Measurements from ENCODE around the gene EIF2B1.
"Not testable (repeated sequence)": the region's sequence is repeated elsewhere in the genome, so short reads cannot be mapped to it uniquely, and the experiment has no call there.

Gene EIF2B1

GRCh38 chr12:123617144-123617543, 16.3 kb downstream of the EIF2B1 start:
- no peak for DNase-seq

GRCh38 chr12:123614531-123614930, 19.0 kb downstream of the EIF2B1 start:
- no peak for DNase-seq

GRCh38 chr12:123614110-123614509, 19.4 kb downstream of the EIF2B1 start:
- DNase-seq = no peak

GRCh38 chr12:123608182-123608581, 25.3 kb downstream of the EIF2B1 start:
- peak; percentile 87 for DNase-seq

GRCh38 chr12:123607756-123608155, 25.7 kb downstream of the EIF2B1 start:
- DNase-seq = no peak

GRCh38 chr12:123603495-123603894, 30.0 kb downstream of the EIF2B1 start:
- DNase-seq = not testable (repeated sequence)

GRCh38 chr12:123602651-123603195, 30.8 kb downstream of the EIF2B1 start:
- DNase-seq = no peak

- peak; percentile 43 for DNase-seq
These were observed 31.6 kb downstream of the EIF2B1 start, which contains the start of gene DDX55 for GRCh38 chr12:123601602-123602489. Gene DDX55 (plus strand): TSS chr12:123602099. CDS start chr12:123602149, 50 bp downstream.

GRCh38 chr12:123599721-123600120, 33.8 kb downstream of the EIF2B1 start:
- DNase-seq = no peak

- DNase-seq = no peak
These were observed 34.2 kb downstream of the EIF2B1 start for GRCh38 chr12:123599310-123599709.

GRCh38 chr12:123598522-123598921, 35.0 kb downstream of the EIF2B1 start:
- no peak for DNase-seq

- DNase-seq = no peak
These were observed 36.4 kb downstream of the EIF2B1 start for GRCh38 chr12:123597100-123597499.

- DNase-seq = no peak
These were observed 37.8 kb downstream of the EIF2B1 start for GRCh38 chr12:123595729-123596128.

- DNase-seq = peak; percentile 50
These were observed 41.6 kb downstream of the EIF2B1 start for GRCh38 chr12:123591702-123592481.

GRCh38 chr12:123580772-123581171, 52.7 kb downstream of the EIF2B1 start:
- DNase-seq = no peak

GRCh38 chr12:123578829-123579228, 54.7 kb downstream of the EIF2B1 start:
- DNase-seq = not testable (repeated sequence)

GRCh38 chr12:123578243-123578642, 55.2 kb downstream of the EIF2B1 start:
- no peak for DNase-seq

GRCh38 chr12:123576611-123577010, 56.9 kb downstream of the EIF2B1 start:
- no peak for DNase-seq

GRCh38 chr12:123573870-123574269, 59.6 kb downstream of the EIF2B1 start:
- peak; percentile 40 for DNase-seq

- DNase-seq = no peak
These were observed 61.1 kb downstream of the EIF2B1 start for GRCh38 chr12:123572391-123572790.

GRCh38 chr12:123571343-123571813, 62.1 kb downstream of the EIF2B1 start:
- peak; percentile 49 for DNase-seq

Measured in DMS 273 treated with DMSO at 0.1 percent for 48 hours (cell line).